Psoas muscle (tissue), 8 donors: Measurements from ENCODE around the gene SCML1. TPM values are rescaled to one million over a fixed set of nuclear protein-coding genes. Genes with fewer than 3 reads are reported as not detected.

Experiments used
- ATAC-seq, 4 donors: fragments of 200-7000 bp; cut with Tn5 transposase; one replicate each; pipeline ENCODE4 v1.9.1; 2020; ENCODE audit warnings: moderate library complexity in 3 of 4, mild to moderate bottlenecking in 2 of 4
- DNase-seq, 2 donors: peaks; one replicate each; pipeline ENCODE4 v3.0.0-alpha.2; 2020
- H3K27ac ChIP-seq: fragments of 200-600 bp; one replicate; pipeline ENCODE4 v1.8.0; 2022
- H3K27me3 ChIP-seq, 3 donors: fragments of 200-600 bp in 1 of 3; one replicate each; pipeline versions ENCODE4 v1.6.1 to v1.8.0; 2013 to 2022; ENCODE audit warnings: low read length in 2 of 3, mild to moderate bottlenecking in 2 of 3, moderate library complexity in 1 of 3; ENCODE audit not compliant: insufficient read depth in 3 of 3
- H3K36me3 ChIP-seq, 2 donors: fragments of 200-600 bp in 1 of 2; one replicate each; pipeline versions ENCODE4 v1.6.1 to v1.8.0; 2013 to 2022; ENCODE audit warnings: low read depth in 1 of 2, mild to moderate bottlenecking in 1 of 2, moderate library complexity in 1 of 2; ENCODE audit not compliant: insufficient read depth in 1 of 2
- H3K4me1 ChIP-seq: fragments of 200-600 bp; one replicate; pipeline ENCODE4 v1.8.0; 2022
- H3K4me3 ChIP-seq: fragments of 200-600 bp; one replicate; pipeline ENCODE4 v1.8.0; 2022; ENCODE audit warnings: mild to moderate bottlenecking
- H3K9me3 ChIP-seq: fragments of 200-600 bp; one replicate; pipeline ENCODE4 v1.8.0; 2022
- WGBS, 3 donors: extraction: QIAGEN DNeasy Blood & Tissue Kit; methylation state at CpG; one replicate each; pipeline versions ENCODE4 v1.1.6 to v1.1.7; 2013; 5-methylcytosine and 5-hydroxymethylcytosine counted together
- intact Hi-C, 2 donors: fragments of 100-400 bp; cut with DNase I; formaldehyde crosslinking; loops; one replicate each; pipeline versions ENCODE4 v1.11.0 to v1.14.2; 2022
- polyA plus RNA-seq, 3 donors: library from polyadenylated mRNA; stranded (reverse); fragments of 200-250 nt; gene quantifications; one replicate each; pipeline ENCODE4 v1.2.3, GENCODE V29; 2013
- total RNA-seq, 4 donors: library from RNA; stranded (reverse); fragmentation: NEBNext Ultra II Directional in 2 of 4; extraction: Animal tissue kit (Norgen Biotek cat#: 25700) in 2 of 4; gene quantifications; one replicate each; pipeline versions ENCODE4 v1.2.1 to v1.2.4, GENCODE V29; 2021 to 2023
- TF ChIP-seq, protein P1 (sequence below): fragments of 200-600 bp; IDR thresholded peaks from one replicate; pipeline ENCODE4 v1.8.0; 2022; ENCODE audit warnings: antibody characterized with exemption
- donor health status: healthy with polysubstance abuse.
- donor health status: DM: no; HTN: no; CAD: no; lungs with moderate emphysema.
- donor health status: Bipolar disorder and iron deficiency.
- donor health status: healthy.
- donor health status: DM: yes; HTN: yes; CAD: no.
- donor health status: DM: no; HTN: no; CAD: no.
- donor health status: DM: no; HTN: no; CAD: no.
- donor health status: DM: yes; HTN: yes; CAD: no.

Gene SCML1
- total and polyA plus RNA-seq, 7 donors: 7.4 to 17.2 (median 11.4) TPM

DNA sequence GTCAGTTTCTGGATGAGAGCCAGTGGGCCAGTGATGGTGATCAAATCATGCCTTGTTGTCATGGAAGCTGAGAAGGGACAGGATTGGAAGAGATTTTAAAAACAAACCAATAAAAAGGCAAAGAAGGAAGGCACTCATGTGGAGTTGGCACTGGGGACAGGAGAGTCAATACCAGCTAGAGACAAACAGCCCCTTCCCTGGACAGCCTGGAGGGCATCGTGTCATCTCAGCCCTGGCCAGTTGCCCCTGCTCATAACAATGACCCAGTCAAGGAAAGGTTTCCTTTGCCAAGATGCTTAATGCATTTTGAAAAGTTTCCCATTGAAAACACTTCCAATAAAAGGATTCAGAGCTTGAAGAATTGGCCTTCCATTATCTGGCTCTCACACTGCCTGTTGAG lies 55.5 kb downstream of the SCML1 start:
- intact Hi-C loops: loop anchor here in 1 of 2 donors (10.0 kb wide), 1 partner anchor 412 kb away; no protein-coding TSS in a partner anchor
- Histone ChIP-seq H3K27me3 (peaks cover 0 to 5% (median 0%) of the 10 kb centered on the region in 3 donors), H3K4me3 (no peak overlapping the region), H3K9me3 (no peaks in the 10 kb centered on the region), H3K36me3 (no peaks in the 10 kb centered on the region), H3K27ac (no peak overlapping the region), H3K4me1 (no peaks in the 10 kb centered on the region)
- ATAC-seq: no peak
- TF ChIP-seq, protein P1, sequence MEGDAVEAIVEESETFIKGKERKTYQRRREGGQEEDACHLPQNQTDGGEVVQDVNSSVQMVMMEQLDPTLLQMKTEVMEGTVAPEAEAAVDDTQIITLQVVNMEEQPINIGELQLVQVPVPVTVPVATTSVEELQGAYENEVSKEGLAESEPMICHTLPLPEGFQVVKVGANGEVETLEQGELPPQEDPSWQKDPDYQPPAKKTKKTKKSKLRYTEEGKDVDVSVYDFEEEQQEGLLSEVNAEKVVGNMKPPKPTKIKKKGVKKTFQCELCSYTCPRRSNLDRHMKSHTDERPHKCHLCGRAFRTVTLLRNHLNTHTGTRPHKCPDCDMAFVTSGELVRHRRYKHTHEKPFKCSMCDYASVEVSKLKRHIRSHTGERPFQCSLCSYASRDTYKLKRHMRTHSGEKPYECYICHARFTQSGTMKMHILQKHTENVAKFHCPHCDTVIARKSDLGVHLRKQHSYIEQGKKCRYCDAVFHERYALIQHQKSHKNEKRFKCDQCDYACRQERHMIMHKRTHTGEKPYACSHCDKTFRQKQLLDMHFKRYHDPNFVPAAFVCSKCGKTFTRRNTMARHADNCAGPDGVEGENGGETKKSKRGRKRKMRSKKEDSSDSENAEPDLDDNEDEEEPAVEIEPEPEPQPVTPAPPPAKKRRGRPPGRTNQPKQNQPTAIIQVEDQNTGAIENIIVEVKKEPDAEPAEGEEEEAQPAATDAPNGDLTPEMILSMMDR: no peak
- 0 to 15% (median 14%) methylated on average over 1 of the region's 1 CpG for WGBS, 3 donors
- no peak for DNase-seq

DNA sequence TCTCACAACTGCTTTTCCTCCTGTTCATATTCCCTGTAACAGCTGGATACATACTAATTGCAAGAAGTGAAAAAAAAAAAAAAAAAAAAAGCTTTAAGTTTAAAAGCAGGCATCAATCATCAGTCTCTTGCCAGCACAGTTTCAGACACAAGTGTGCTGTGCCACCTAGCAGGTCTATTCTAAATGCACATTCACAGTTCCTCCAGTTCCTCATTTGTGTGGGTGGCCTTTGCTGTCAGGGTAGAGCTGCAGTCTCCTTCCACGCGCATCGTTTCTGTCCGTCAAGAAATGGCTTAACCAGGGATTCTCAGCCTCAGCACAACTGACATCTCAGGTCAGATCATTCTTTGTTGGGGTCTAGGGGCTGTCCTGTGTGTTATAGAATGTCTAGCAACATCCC lies 61.6 kb downstream of the SCML1 start:
- Histone ChIP-seq H3K4me1 (no peaks in the 10 kb centered on the region), H3K27me3 (no peaks in the 10 kb centered on the region), H3K27ac (no peak overlapping the region), H3K36me3 (no peaks in the 10 kb centered on the region), H3K9me3 (no peaks in the 10 kb centered on the region), H3K4me3 (no peak overlapping the region)
- TF ChIP-seq, protein P1: no peak
- WGBS, 3 donors: 85 to 92% (median 88%) methylated on average over 4 of the region's 4 CpGs
- intact Hi-C loops: loop anchor here in 1 of 2 donors (10.0 kb wide), 1 partner anchor 406 kb away; no protein-coding TSS in a partner anchor
- no peak for ATAC-seq
- no peak for DNase-seq

DNA sequence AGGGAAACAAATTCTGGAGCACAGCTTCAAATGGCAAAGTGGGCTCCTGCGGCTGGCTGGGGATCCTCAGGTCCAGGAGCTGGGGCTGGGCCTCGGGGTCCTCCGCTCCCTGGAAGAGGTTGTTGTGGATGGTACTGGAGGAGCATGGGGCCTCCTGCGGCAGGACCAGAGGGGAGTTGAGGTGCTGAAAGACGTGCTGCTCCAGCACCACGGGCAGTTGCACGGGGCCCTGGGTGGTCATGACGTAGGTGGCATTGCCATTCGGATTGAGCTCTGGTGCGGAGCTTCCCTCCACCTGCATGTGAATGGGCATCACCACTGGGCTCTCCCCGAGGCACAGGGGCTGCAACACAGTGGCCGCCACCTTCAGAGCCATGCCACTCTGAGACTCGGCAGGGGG lies 64.1 kb downstream of the SCML1 start:
- DNase-seq: no peak
- 79 to 94% (median 93%) methylated on average over 5 to 13 of the region's 13 CpGs for WGBS, 3 donors
- intact Hi-C loops: no loop called here
- TF ChIP-seq, protein P1: no peak
- H3K4me3 ChIP-seq: no peak overlapping the region
- no peaks in the 10 kb centered on the region for H3K4me1 ChIP-seq
- no peaks in the 10 kb centered on the region for H3K27me3 ChIP-seq
- no peaks in the 10 kb centered on the region for H3K9me3 ChIP-seq
- no peaks in the 10 kb centered on the region for H3K36me3 ChIP-seq
- H3K27ac ChIP-seq: no peak overlapping the region
- no peak for ATAC-seq

DNA sequence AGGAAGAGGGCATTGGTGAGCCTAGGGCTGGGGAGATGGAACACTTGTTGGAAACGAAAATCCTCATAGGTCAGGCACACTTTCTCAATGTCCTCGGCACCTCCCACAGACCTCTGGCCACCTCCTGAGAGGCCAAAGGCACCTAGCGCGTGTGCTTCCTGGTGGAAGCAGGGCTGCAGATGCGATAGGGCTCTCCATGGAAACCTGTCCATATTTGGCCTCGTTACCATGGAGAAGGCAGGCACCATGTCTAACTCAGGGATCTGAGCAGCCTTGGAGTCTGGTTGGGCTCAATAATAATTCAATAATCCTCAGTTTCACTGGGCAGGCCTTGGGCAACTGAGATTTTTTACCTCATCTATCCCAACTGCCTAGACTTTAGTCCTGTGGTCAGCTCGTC lies 65.5 kb downstream of the SCML1 start:
- Histone ChIP-seq H3K27ac (no peak overlapping the region), H3K27me3 (no peaks in the 10 kb centered on the region), H3K4me3 (no peak overlapping the region), H3K4me1 (no peaks in the 10 kb centered on the region), H3K36me3 (no peaks in the 10 kb centered on the region), H3K9me3 (no peaks in the 10 kb centered on the region)
- DNase-seq: no peak
- TF ChIP-seq, protein P1: no peak
- no peak for ATAC-seq
- WGBS, 3 donors: 72 to 91% (median 85%) methylated on average over 7 of the region's 7 CpGs
- intact Hi-C loops: no loop called here

DNA sequence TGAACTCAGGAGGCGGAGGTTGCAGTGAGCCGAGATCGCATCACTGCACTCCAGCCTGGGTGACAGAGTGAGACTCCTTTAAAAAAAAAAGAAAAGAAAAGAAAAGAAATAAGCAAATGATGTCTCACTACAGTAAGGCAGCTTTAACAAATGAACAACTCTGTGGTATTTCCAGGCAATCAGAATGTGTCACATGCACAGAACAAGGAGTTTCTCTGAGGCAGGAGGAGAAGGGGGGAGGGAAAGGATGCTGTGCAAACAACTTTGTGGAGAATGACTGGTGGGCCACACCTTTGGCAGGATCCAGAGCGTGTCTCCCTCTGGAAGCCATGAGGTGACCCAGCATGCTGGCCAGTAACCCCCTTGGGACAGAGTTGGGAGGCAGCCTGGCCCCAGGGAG lies 66.2 kb downstream of the SCML1 start:
- Histone ChIP-seq H3K4me1 (no peaks in the 10 kb centered on the region), H3K4me3 (no peak overlapping the region), H3K27me3 (no peaks in the 10 kb centered on the region), H3K9me3 (no peaks in the 10 kb centered on the region), H3K27ac (no peak overlapping the region), H3K36me3 (no peaks in the 10 kb centered on the region)
- WGBS, 3 donors: 82 to 93% (median 90%) methylated on average over 4 of the region's 4 CpGs
- TF ChIP-seq, protein P1: no peak
- no peak for DNase-seq
- no peak for ATAC-seq
- intact Hi-C loops: no loop called here
